ENCODE data around the gene PLIN1. TPM values are rescaled to one million over a fixed set of nuclear protein-coding genes. Genes with fewer than 3 reads are reported as not detected.
A peak's percentile ranks its signal among the peaks of the same experiment; 100 is the strongest.

Gene PLIN1
- total and polyA plus RNA-seq, 10 of the 15 experiments (the other 5 are each of a cell fraction or from before 2014, with no cell fraction given) = 0.05 to 0.13 (median 0.09) TPM; not detected in 6

GRCh38 chr15:89690276-89691218 lies 11.4 kb upstream of the PLIN1 start, which contains the start of the genes PEX11A and WDR93:
Gene PEX11A (minus strand): TSS chr15:89690754. CDS start chr15:89690632, 122 bp downstream.
Gene WDR93 (plus strand): TSS chr15:89690811. CDS start chr15:89701747, 10,936 bp downstream.
- ATAC-seq (peak; percentile 96), FAIRE-seq (no peak), DNase-seq (ENCODE audit: low read depth, low spot score) (peak; percentile 27)
- H3K9me3 ChIP-seq (replicated peaks; ENCODE audit: control insufficient read depth, insufficient read depth, low read length) = no peaks in the 10 kb centered on the region
- ChIA-PET RAD21 (ENCODE audit: unreplicated experiment) (no interaction called here), CTCF (no interaction called here), POLR2A (no interaction called here), SMC1A (ENCODE audit: uncharacterized antibody, unreplicated experiment) (no interaction called here)
- TSS peak; percentile 85 for BruUV-seq (replicated peaks)
- H3K79me2 ChIP-seq (ENCODE audit: control insufficient read depth, insufficient read depth, low read length) = no peaks in the 10 kb centered on the region
- peak within 1 kb of the TSS; percentile 49 for H3K9ac ChIP-seq (ENCODE audit: control insufficient read depth, insufficient read depth, low read length)
- in situ Hi-C loops (cut with MboI) = no loop called here
- H3K27me3 ChIP-seq (replicated peaks in 1 of 2; ENCODE audit: control insufficient read depth in 2 of 2, insufficient read depth in 2 of 2, low read length in 1 of 2) = no peaks in the 10 kb centered on the region; a peak in 1 of 4 replicates
- H3K4me2 ChIP-seq (ENCODE audit: control insufficient read depth, insufficient read depth) = peak within 1 kb of the TSS; percentile 78
- H2AFZ ChIP-seq (ENCODE audit: control insufficient read depth, low read depth, low read length) = peak within 1 kb of the TSS; percentile 99
- 1% methylated on average over 53 of the region's 60 CpGs for WGBS (ENCODE audit: insufficient coverage, insufficient replicate concordance, low lambda C conversion rate, missing lambda C conversion rate)
- no peak within 1 kb of the TSS for H3K27ac ChIP-seq (ENCODE audit: control insufficient read depth, insufficient read depth)
- peak within 1 kb of the TSS; percentile 95 for H3K4me3 ChIP-seq
- no peaks in the 10 kb centered on the region for H4K20me1 ChIP-seq (ENCODE audit: control insufficient read depth, insufficient read depth)
- H3K36me3 ChIP-seq (ENCODE audit: control insufficient read depth in 2 of 2, insufficient read depth in 2 of 2, low read length in 1 of 2) = no peaks in the 10 kb centered on the region
- intact Hi-C loops (cut with micrococcal nuclease; ENCODE audit: unreplicated experiment) = no loop called here
- no peaks in the 10 kb centered on the region for H3K4me1 ChIP-seq (ENCODE audit: control insufficient read depth, insufficient read depth, low read length)
- TF ChIP-seq GATAD2B (conservative IDR thresholded peaks at IDR 0.05; ENCODE audit: low read depth) (peak; percentile 79), NR2C2 (IDR thresholded peaks at IDR 0.05; ENCODE audit: borderline replicate concordance, control insufficient read depth, insufficient read length, low read depth) (no peak), NKRF (conservative IDR thresholded peaks at IDR 0.05) (peak; percentile 39; the same call in 1 of the 2 replicates), MTA2 (IDR thresholded peaks at IDR 0.05; ENCODE audit: low read depth) (no peak), BMI1 (IDR thresholded peaks at IDR 0.05; ENCODE audit: borderline replicate concordance) (peak; percentile 86; the same call in 1 of the 2 replicates), LARP7 (IDR thresholded peaks at IDR 0.05) (peak; percentile 69; the same call in 1 of the 2 replicates), GABPA (IDR thresholded peaks at IDR 0.05; ENCODE audit: low read depth) (peak; percentile 91), ZBTB11 (CRISPR knock-in tag; IDR thresholded peaks at IDR 0.05) (0 out of 2 replicates have a peak, but pooled peaks have one; percentile 12), MXI1 (IDR thresholded peaks at IDR 0.05; ENCODE audit: low read depth, low read length) (peak; percentile 44; the same call in 1 of the 2 replicates), PKNOX1 (IDR thresholded peaks at IDR 0.05) (0 out of 2 replicates have a peak, but pooled peaks have one; percentile 38), DPF2 (IDR thresholded peaks at IDR 0.05) (peak; percentile 21; the same call in 1 of the 2 replicates), SMARCA5 (IDR thresholded peaks at IDR 0.05) (0 out of 2 replicates have a peak, but pooled peaks have one; percentile 65), IKZF1 (conservative IDR thresholded peaks at IDR 0.05) (peak; percentile 51; the same call in 1 of the 2 replicates), BHLHE40 (IDR thresholded peaks at IDR 0.05; ENCODE audit: borderline replicate concordance in 1 of 2, low read depth in 2 of 2, low read length in 1 of 2) (peak in 1 of 2 experiments; percentile 75; a peak in 2 of 4 replicates), YBX1 (IDR thresholded peaks at IDR 0.05) (no peak), MEF2B (IDR thresholded peaks at IDR 0.05; ENCODE audit: partially characterized antibody, poor library complexity, severe bottlenecking) (peak; percentile 97), NBN (IDR thresholded peaks at IDR 0.05) (peak; percentile 47; the same call in 1 of the 2 replicates)
